Thyroid gland (tissue), 4 donors: ENCODE results near the gene SLC47A2.

Experiments
- POLR2A ChIP-seq, 2 donors: fragments of 450-650 bp; IDR thresholded peaks; one replicate each; pipeline ENCODE4 v1.6.1; 2017; ENCODE audit warnings: antibody characterized with exemption in 2 of 2, mild to moderate bottlenecking in 2 of 2, moderate library complexity in 1 of 2
- TF ChIP-seq, protein P1 (sequence below), 6 experiments: fragments of 200-600 bp in 3 of 6; fragments of 450-650 bp in 3 of 6; sonication (generic) in 3 of 6; IDR thresholded peaks; one replicate each; pipeline ENCODE4 v1.5.1; 2016 to 2019; ENCODE audit warnings: antibody characterized with exemption in 6 of 6, mild to moderate bottlenecking in 2 of 6, inconsistent platforms in 1 of 6, moderate library complexity in 1 of 6

- TF ChIP-seq, protein P1, sequence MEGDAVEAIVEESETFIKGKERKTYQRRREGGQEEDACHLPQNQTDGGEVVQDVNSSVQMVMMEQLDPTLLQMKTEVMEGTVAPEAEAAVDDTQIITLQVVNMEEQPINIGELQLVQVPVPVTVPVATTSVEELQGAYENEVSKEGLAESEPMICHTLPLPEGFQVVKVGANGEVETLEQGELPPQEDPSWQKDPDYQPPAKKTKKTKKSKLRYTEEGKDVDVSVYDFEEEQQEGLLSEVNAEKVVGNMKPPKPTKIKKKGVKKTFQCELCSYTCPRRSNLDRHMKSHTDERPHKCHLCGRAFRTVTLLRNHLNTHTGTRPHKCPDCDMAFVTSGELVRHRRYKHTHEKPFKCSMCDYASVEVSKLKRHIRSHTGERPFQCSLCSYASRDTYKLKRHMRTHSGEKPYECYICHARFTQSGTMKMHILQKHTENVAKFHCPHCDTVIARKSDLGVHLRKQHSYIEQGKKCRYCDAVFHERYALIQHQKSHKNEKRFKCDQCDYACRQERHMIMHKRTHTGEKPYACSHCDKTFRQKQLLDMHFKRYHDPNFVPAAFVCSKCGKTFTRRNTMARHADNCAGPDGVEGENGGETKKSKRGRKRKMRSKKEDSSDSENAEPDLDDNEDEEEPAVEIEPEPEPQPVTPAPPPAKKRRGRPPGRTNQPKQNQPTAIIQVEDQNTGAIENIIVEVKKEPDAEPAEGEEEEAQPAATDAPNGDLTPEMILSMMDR (IDR thresholded peaks at IDR 0.05): no peak
- no peak for TF ChIP-seq POLR2A (IDR thresholded peaks at IDR 0.05)
These were observed 15.2 kb upstream of the SLC47A2 start for GRCh38 chr17:19731626-19732025.
